ENCODE results near the gene ASB18.

GRCh38 chr2:236308855-236309668, 44.9 kb upstream of the ASB18 start:
- TF ChIP-seq CTCF (IDR thresholded peaks at IDR 0.05; ENCODE audit: low read depth, low read length, poor library complexity, severe bottlenecking), result no peak
- TF ChIP-seq EZH2phosphoT487 (IDR thresholded peaks at IDR 0.05; ENCODE audit: borderline replicate concordance, low read length), result no peak
